HG03095 (cell line): ENCODE results near the gene HOXC6.

Experiments
- ATAC-seq: cut with Tn5 transposase; IDR thresholded peaks from one replicate; pipeline ENCODE4 v1.9.1; 2021; ENCODE audit warnings: moderate library complexity; ENCODE audit not compliant: unreplicated experiment

Gene HOXC6

DNA sequence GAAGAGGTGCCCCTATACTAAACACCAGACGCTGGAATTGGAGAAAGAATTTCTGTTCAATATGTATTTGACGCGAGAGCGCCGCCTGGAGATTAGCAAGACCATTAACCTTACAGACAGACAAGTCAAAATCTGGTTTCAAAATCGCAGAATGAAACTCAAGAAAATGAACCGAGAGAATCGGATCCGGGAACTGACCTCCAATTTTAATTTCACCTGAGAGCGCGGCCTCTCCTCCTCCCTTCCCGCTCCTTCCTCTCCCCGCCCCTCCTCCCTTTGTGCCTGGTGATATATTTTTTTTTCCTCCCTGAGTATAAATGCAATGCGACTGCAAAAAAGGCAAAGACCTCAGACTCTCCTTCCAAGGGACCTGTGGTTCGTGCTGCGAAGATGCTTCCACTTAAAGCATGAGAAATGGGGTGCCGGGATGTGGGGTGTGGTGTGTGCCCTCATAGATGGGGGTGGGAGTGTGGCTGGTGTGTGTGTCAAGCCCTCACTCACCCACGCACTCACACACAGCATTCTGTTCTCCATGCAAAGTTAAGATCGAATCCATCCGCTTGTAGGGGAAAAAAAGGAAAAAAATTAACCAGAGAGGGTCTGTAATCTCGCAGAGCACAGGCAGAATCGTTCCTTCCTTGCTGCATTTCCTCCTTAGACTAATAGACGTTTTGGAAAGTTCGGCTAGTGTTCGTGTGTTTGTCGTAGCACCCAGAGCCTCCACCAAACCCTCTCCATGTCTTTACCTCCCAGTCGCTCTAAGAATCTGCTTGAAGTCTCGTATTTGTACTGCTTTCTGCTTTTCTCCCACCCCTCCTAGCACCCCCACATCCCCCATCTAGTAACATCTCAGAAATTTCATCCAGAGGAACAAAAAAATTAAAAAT lies 38.8 kb upstream of the HOXC6 start:
- no peak for ATAC-seq

DNA sequence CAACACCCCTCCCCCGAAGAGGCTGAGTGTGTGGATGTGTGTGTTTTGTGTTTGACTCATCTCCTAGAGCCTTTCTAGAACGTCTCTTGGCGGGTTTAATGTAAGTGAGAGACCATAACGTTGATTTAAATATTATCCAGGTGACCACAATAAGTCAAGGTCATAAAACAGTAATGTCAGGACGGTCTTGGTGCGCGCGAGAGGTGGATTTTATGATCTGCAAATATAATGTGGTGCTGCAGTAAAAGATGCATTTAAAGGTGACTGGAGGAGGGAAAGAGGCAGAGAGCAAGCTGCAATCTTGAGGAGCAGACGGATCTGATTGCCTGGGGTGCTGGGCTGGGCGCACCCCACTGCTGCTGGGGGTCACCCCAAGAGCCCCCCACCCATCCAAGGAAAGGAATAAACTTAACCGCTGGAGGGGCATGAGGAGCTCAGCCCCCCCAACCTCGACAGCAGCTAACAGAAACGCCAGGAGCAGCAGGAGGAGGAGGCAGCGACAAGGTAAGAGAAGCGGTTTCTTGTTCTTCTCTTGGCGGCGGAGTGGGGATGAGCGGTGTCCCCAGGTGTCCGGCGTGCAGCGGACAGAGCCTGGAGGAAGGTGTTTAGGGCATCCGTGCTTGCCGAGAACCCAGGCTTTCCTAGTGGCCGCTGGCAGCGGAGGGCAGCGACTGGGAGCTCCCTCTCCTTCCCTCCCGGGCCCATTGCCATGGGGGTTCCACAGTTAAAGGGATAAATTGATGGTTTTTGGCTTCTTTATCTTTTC lies 37.7 kb upstream of the HOXC6 start:
- no peak for ATAC-seq

- no peak for ATAC-seq
These were observed 37.2 kb upstream of the HOXC6 start for GRCh38 chr12:53991077-53991460.

DNA sequence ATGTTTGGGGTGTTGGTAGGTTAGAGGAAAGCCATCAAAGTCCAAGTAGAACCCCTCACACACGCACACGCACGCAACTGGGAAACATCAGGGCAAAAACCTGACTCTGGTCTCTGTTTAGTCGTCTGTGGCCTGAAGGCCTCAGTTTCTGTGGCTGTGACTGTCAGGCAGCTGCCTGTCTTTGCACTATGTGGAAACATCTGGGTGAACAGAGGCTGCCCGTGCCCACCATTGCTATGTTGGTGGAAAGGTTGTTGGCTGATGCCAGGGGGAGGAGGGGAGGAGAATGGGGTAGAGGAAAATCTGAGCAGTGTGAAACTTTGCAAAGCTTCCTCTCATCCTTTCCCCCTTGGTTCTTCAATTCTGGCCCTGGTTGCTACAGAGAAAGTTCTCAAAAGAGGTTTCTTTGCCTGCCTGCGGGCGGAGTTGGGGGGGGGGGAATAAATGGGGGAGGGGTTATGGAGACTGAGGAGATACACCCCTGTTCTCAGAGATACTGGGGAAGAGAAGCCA lies 35.8 kb upstream of the HOXC6 start:
- no peak for ATAC-seq

GRCh38 chr12:53993162-53994008 lies 34.9 kb upstream of the HOXC6 start:
- ATAC-seq, result no peak

DNA sequence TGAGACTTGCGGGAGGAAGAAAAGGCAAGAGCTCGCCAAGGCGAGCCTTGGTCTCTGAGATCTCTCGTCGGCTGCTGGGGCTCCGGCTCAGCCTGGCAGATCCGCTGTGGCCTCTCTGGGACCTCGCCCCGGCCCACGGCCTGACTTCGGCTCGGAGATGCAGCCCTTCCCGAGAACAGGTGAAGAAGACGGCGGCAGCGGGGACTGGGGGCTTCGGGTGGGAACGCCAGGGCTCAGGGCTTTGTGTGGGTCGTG lies 34.3 kb upstream of the HOXC6 start:
- no peak for ATAC-seq

GRCh38 chr12:53994264-53995001 lies 33.8 kb upstream of the HOXC6 start:
- no peak for ATAC-seq

GRCh38 chr12:53995002-53995377 lies 33.2 kb upstream of the HOXC6 start:
- no peak for ATAC-seq

- no peak for ATAC-seq
These were observed 32.6 kb upstream of the HOXC6 start for GRCh38 chr12:53995378-53996239.

- ATAC-seq, result no peak
These were observed 31.7 kb upstream of the HOXC6 start for GRCh38 chr12:53996240-53997203.

- no peak for ATAC-seq
These were observed 30.8 kb upstream of the HOXC6 start for GRCh38 chr12:53997204-53998109.

DNA sequence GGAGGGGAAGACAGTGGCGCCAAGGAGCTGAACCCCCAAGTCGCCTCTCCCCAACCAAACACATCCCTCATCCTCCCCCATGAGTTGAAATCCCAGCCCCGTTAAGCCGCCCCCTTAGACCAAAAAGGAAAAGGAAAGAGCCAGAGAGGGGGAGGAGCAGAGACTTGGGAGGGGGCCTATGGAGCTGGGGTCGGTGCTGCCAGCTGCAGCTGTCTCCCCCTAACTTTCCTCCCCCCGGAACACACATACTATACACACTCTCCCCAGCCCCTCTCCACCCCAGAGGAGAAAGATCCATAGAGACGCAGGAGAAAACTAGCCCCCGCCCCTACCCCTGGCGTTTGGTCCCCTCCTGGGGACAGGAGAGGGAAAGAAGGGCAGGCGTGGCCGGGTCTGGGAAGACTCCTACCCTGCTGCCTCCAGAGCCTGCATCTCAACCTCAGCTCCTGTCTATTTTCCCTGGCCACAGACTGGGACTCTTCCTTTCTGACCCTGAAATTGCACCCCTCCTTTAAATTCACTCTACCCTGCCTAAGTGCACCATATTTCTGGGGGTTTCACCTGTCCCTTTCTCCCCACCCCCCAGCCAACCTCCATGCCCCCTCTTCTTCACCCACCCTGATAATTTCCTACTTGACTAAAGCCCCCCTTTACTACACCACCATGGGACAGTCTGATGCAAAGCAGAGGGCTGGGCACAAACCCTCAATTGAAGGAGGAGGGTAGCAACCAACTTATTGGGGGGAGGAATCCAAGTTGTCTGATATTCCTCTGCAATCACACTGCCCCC lies 29.9 kb upstream of the HOXC6 start:
- ATAC-seq, result no peak

GRCh38 chr12:53998900-53999236 lies 29.4 kb upstream of the HOXC6 start:
- ATAC-seq, result no peak

DNA sequence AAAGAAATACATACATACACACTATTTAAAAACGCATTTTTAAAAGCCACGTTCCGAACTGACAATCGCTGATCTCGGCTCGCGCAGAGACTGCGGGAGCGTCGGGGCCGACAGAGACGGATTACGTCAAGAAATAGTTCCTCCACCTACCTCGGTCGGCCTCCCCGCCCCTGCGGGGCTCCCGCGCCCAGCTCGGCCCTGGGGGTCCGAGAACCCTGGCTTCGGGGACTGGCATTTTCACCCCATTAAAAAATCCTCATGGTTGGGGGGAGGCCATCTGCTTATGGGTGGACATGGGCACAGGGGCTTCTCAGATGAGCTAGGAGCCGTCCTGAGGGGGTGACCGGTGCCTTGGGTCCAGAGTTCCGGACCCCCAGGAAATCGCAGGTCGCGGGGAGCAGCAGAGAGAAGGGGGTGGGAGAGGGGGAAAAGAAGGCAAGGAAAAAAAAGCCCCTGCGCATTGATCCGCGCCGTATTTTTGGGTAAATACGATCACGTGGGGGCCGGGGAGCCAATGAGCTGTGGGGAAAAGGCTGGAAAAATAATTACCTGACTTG lies 28.6 kb upstream of the HOXC6 start:
- no peak for ATAC-seq

- ATAC-seq, result no peak
These were observed 27.8 kb upstream of the HOXC6 start, which contains the start of gene HOXC9 for GRCh38 chr12:54000116-54001114. TSS of gene HOXC9 (plus strand) at chr12:54000161. CDS start at chr12:54000189, 28 bp downstream.
